Activated naive CD4-positive, alpha-beta T cell treated with anti-CD3 and anti-CD28 coated beads, Interleukin-2, amount 10 ng/mL, durations not matched to agents 7 days and 5 days (primary cell): ENCODE measurements around the gene CCDC24.

ENCODE experiments used
- CTCF ChIA-PET: fragments of 350-600 bp; sonication (Branson Sonifier 250); formaldehyde crosslinking; loops from one replicate; lab custom pipeline; 2021; ENCODE audit warnings: antibody characterized with exemption; lab: Charles Lee
- DNase-seq: peaks from one replicate; pipeline ENCODE4 v3.0.0-alpha.2; 2020
- H3K27ac Mint-ChIP-seq: one replicate; pipeline ENCODE4 v1.8.0; 2021; ENCODE audit warnings: mild to moderate bottlenecking, moderate library complexity, mixed read lengths
- H3K27me3 Mint-ChIP-seq: one replicate; pipeline ENCODE4 v1.8.0; 2021; ENCODE audit warnings: mild to moderate bottlenecking, mixed read lengths
- H3K36me3 Mint-ChIP-seq: one replicate; pipeline ENCODE4 v1.8.0; 2021; ENCODE audit warnings: mixed read lengths
- H3K4me1 Mint-ChIP-seq: one replicate; pipeline ENCODE4 v1.8.0; 2021; ENCODE audit warnings: mixed read lengths
- H3K4me3 Mint-ChIP-seq: one replicate; pipeline ENCODE4 v1.8.0; 2021; ENCODE audit warnings: mild to moderate bottlenecking, moderate library complexity, mixed read lengths
- H3K9me3 Mint-ChIP-seq: one replicate; pipeline ENCODE4 v1.8.0; 2021; ENCODE audit warnings: mixed read lengths

Gene CCDC24

DNA sequence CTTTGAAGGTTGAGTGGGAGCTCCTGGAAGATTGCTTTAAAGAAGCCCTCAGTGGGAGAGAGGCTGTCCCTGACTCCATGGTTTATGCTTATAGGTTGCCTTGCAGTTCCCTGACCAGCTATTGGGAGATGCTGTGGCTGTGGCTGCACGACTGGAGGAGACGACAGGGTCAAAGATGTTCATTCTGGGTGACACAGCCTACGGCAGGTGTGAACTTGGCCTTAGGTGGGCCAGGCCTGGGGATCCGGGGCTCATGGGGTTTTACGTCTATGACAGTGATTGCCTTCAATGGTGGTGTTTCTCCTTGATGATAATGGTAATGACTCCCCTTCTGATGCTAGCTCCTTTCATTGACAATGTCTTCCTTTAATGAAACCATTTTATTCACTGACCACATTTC lies 20.9 kb upstream of the CCDC24 start:
- H3K27ac Mint-ChIP-seq = peak overlapping the region; percentile 71
- H3K36me3 Mint-ChIP-seq = peaks cover 10% of the 10 kb centered on the region
- DNase-seq = no peak
- H3K9me3 Mint-ChIP-seq = no peaks in the 10 kb centered on the region
- CTCF ChIA-PET = interaction anchor here (0.6 to 1.2 kb wide), 4 partner anchors 11 to 36 kb away, joined by 3 to 4 read pairs (median 3); no protein-coding TSS in a partner anchor
- H3K27me3 Mint-ChIP-seq = no peaks in the 10 kb centered on the region
- H3K4me3 Mint-ChIP-seq = peak overlapping the region; percentile 91
- H3K4me1 Mint-ChIP-seq = peaks cover 40% of the 10 kb centered on the region

DNA sequence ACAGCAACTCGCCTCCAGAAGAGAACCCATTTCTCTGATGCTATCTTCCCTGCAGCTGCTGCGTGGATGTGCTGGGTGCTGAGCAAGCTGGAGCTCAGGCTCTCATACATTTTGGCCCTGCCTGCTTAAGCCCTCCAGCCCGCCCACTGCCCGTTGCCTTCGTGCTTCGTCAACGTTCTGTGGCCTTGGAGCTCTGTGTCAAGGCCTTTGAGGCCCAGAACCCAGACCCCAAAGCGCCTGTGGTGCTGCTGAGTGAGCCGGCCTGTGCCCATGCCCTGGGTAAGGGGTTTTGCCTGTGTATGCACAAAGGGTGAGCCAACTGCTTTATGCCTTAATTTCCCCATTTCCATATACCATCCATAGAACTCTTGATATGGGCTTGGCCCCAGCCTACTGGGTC lies 20.5 kb upstream of the CCDC24 start:
- peaks cover 43% of the 10 kb centered on the region for H3K4me1 Mint-ChIP-seq
- no peak for DNase-seq
- H3K27me3 Mint-ChIP-seq = no peaks in the 10 kb centered on the region
- peak overlapping the region; percentile 91 for H3K4me3 Mint-ChIP-seq
- H3K9me3 Mint-ChIP-seq = no peaks in the 10 kb centered on the region
- CTCF ChIA-PET = interaction anchor here (0.6 to 1.2 kb wide), 3 partner anchors 12 to 25 kb away, joined by 3 to 4 read pairs (median 3); no protein-coding TSS in a partner anchor
- peaks cover 13% of the 10 kb centered on the region for H3K36me3 Mint-ChIP-seq
- H3K27ac Mint-ChIP-seq = peak overlapping the region; percentile 66

DNA sequence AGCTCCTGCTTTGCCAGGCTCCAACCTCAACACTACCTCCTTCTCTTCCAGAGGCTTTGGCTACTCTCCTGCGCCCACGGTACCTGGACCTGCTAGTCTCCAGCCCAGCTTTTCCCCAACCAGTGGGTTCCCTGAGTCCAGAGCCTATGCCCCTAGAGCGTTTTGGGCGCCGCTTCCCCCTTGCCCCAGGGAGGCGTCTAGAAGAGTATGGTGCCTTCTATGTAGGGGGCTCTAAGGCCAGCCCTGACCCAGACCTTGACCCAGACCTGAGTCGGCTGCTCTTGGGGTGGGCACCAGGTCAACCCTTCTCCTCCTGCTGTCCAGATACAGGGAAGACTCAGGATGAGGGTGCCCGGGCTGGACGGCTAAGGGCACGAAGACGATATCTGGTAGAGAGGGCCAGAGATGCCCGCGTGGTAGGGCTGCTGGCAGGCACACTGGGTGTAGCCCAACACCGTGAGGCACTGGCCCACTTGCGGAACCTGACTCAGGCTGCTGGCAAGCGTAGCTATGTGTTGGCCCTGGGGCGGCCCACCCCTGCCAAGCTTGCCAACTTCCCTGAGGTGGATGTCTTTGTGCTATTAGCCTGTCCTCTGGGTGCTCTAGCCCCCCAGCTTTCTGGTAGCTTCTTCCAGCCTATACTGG lies 19.9 kb upstream of the CCDC24 start:
- H3K4me1 Mint-ChIP-seq = peaks cover 48% of the 10 kb centered on the region
- H3K27me3 Mint-ChIP-seq = no peaks in the 10 kb centered on the region
- no peak for DNase-seq
- H3K9me3 Mint-ChIP-seq = no peaks in the 10 kb centered on the region
- CTCF ChIA-PET = interaction anchor here (0.6 kb wide), 2 partner anchors 22 to 74 kb away, joined by 4 read pairs; no protein-coding TSS in a partner anchor
- H3K36me3 Mint-ChIP-seq = peaks cover 17% of the 10 kb centered on the region
- H3K4me3 Mint-ChIP-seq = peak overlapping the region; percentile 91
- H3K27ac Mint-ChIP-seq = no peak overlapping the region

DNA sequence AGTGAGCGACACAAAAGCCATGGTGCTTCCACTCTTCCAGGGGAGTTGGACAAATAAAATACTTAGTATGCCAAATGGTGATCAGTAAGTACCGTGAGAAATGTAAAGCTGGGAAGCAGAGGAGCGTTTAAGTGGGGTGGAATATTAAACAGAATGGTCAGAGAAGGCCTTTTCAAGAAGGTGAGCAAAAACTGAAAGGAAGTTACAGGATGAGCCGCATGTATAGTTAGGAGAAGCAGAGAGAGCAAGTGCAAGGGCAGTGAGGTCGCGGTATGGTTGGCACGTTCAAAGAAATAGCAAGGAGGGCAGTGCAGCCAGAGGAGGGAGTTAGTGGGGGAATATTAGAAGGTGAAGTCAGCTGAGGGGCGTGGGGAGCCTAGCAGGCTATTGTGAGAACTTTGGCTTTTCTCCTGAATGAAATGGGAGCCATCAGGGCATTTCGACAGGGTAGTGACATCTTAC lies 17.4 kb upstream of the CCDC24 start:
- Mint-ChIP-seq H3K27me3 (peaks cover 4% of the 10 kb centered on the region), H3K36me3 (peaks cover 35% of the 10 kb centered on the region), H3K27ac (peak overlapping the region; percentile 91), H3K4me3 (peak overlapping the region; percentile 75), H3K9me3 (no peaks in the 10 kb centered on the region), H3K4me1 (peaks cover 68% of the 10 kb centered on the region)
- CTCF ChIA-PET = interaction anchor here (2.2 kb wide), 1 partner anchor 39 kb away, joined by 15 read pairs; no protein-coding TSS in a partner anchor
- no peak for DNase-seq

DNA sequence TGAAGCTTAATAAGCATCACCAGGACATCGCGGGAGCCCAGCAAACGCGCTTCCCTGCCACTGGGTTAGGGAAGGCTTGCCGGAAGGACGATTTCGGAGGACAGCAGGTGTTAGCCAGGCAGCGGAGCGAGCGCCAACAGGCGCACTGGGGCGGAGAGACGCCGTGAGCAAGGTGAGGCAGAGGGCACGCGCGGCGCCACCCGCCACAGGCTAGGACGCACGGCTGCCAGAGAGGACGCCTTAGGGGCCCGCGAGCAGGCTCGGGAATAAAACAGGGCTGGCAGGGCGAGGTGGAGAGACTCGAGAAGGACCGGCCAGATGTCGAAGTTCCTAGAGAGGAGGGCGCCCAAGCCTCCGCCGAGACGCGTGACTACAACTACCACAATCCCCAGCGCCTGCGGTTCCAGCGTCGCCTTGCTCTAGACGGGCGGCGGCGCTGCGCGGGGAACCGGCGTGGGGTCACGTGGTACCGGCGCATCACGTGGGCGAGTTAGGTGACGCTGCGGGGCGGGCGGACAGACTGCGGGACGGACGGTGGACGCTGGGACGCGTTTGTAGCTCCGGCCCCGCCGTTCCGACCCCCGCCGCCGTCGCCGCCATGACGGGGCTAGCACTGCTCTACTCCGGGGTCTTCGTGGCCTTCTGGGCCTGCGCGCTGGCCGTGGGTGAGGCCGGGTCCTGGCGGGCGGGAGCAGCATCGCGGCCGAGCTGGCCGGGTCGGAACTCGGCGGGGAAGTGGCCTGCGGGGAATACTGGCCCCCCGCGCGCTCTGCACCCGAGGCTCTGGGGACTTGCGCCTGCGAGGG lies 16.8 kb upstream of the CCDC24 start, which contains the start of gene ATP6V0B:
TSS of gene ATP6V0B (plus strand) at position 518 of the 806 bp plus-strand sequence. CDS start at position 599, 81 bp downstream.
- Mint-ChIP-seq H3K27ac (peak within 1 kb of the TSS; percentile 91), H3K36me3 (peaks cover 35% of the 10 kb centered on the region), H3K4me1 (peaks cover 63% of the 10 kb centered on the region), H3K27me3 (peaks cover 5% of the 10 kb centered on the region), H3K4me3 (peak within 1 kb of the TSS; percentile 75), H3K9me3 (no peaks in the 10 kb centered on the region)
- CTCF ChIA-PET = interaction anchor here (0.9 to 2.2 kb wide), 2 partner anchors 38 to 40 kb away, joined by 4 to 15 read pairs; no protein-coding TSS in a partner anchor
- DNase-seq = peak; percentile 97

DNA sequence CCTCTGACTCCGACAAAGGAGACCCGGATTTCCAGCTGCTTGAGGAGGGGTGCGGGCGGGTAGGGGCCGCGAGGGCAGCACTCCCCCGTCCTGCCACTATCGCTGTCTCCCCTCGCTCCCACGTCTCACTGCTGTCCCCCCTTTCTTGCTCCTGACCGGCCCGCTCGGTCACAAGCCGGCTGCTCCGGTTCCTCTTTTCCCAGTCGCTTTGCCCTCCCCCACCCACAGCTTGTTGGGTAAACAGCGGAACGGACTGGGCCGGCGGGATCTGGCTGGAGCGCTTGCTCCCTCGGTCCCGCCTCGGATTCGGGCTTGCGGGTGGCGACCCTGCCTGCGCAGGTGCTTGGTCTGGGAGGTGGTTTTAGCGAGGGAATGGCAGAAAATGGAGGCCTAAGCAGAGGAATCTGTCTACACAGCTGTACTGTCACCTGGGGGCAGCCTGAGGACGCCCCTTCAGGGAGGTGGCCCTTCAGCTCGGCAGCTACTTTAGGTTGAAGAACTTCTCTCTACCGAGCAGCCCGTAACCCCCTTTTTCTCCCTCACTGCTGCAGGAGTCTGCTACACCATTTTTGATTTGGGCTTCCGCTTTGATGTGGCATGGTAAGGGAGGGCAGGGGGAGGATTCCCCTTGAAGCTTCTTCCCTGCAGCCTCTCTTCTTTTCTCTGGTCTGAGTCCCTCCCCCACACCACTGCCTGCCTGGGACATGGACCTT lies 16.0 kb upstream of the CCDC24 start:
- peaks cover 11% of the 10 kb centered on the region for H3K27me3 Mint-ChIP-seq

DNA sequence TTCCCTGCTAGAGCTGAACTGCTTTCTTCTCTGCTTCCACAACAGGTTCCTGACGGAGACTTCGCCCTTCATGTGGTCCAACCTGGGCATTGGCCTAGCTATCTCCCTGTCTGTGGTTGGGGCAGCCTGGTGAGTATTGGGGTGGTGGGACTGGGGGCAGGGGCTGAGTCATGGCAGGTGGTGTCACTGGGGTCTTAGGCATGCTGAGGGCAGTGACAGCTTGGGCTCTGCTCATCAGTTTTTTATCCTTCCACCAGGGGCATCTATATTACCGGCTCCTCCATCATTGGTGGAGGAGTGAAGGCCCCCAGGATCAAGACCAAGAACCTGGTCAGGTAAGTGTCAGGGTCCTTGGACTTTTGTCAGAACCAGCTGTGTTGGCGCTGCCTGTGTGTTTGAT lies 15.4 kb upstream of the CCDC24 start:
- Mint-ChIP-seq H3K4me1 (peaks cover 60% of the 10 kb centered on the region), H3K9me3 (no peaks in the 10 kb centered on the region), H3K27me3 (peaks cover 11% of the 10 kb centered on the region), H3K36me3 (peaks cover 36% of the 10 kb centered on the region), H3K27ac (peak overlapping the region; percentile 91), H3K4me3 (peak overlapping the region; percentile 75)
- CTCF ChIA-PET = interaction anchor here (0.7 to 2.2 kb wide), 3 partner anchors 14 to 41 kb away, joined by 3 to 15 read pairs (median 3); no protein-coding TSS in a partner anchor
- DNase-seq = no peak

More for the DNA sequence above, 16.0 kb upstream of the CCDC24 start:
- H3K27ac Mint-ChIP-seq = peak overlapping the region; percentile 91
- no peaks in the 10 kb centered on the region for H3K9me3 Mint-ChIP-seq
- peak overlapping the region; percentile 75 for H3K4me3 Mint-ChIP-seq
- peak; percentile 75 for DNase-seq
- peaks cover 36% of the 10 kb centered on the region for H3K36me3 Mint-ChIP-seq
- CTCF ChIA-PET = interaction anchor here (0.7 to 2.2 kb wide), 4 partner anchors 15 to 41 kb away, joined by 3 to 15 read pairs (median 4); no protein-coding TSS in a partner anchor
- H3K4me1 Mint-ChIP-seq = peaks cover 62% of the 10 kb centered on the region

DNA sequence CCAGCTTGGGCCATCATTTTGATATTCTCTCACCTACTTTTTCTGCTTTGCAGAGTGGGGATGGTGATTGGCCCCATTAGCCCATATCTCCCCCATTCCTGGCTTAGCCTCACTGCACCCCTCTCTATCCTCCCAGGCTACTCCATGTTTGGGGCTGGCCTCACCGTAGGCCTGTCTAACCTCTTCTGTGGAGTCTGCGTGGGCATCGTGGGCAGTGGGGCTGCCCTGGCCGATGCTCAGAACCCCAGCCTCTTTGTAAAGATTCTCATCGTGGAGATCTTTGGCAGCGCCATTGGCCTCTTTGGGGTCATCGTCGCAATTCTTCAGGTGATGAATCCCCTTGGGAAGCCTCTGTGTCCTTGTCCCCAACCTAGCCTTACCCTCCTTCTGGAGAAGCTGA lies 14.5 kb upstream of the CCDC24 start:
- Mint-ChIP-seq H3K9me3 (no peaks in the 10 kb centered on the region), H3K27ac (no peak overlapping the region), H3K36me3 (peaks cover 36% of the 10 kb centered on the region), H3K27me3 (peaks cover 11% of the 10 kb centered on the region), H3K4me1 (peaks cover 56% of the 10 kb centered on the region), H3K4me3 (peak overlapping the region; percentile 75)
- CTCF ChIA-PET = interaction anchor here (1.2 kb wide), 1 partner anchor 31 kb away, joined by 4 read pairs; no protein-coding TSS in a partner anchor
- no peak for DNase-seq

DNA sequence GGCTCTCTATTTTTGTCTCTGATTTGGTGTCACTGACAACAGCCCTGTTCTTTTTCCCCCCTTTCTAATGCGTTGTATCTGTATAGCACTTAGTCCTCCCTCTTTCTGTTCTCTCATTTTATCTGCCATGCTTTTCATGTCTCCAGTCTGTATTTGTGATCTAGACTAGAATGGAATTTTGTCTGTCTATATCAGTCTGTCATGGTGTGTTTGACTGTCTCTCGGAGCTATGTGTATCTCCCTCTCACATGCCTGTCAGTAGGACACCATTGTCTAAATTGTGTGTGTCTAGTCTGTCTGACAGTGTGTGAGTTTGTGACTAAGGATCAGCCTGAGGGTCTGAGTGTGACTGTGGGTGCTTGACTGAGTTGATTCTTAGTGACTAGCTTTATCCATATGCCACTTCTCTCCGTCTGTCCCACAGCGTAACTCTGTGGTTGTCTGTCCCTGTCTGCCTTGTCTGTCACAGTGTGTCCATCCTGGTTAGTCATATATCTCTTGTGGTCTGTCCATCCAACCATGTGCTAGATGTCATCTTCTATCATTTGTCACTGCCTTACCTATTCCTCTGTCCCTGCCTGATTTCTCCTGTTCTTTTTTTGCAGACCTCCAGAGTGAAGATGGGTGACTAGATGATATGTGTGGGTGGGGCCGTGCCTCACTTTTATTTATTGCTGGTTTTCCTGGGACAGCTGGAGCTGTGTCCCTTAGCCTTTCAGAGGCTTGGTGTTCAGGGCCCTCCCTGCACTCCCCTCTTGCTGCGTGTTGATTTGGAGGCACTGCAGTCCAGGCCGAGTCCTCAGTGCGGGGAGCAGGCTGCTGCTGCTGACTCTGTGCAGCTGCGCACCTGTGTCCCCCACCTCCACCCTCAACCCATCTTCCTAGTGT lies 13.8 kb upstream of the CCDC24 start:
- Mint-ChIP-seq H3K36me3 (peaks cover 36% of the 10 kb centered on the region), H3K27ac (no peak overlapping the region)
- CTCF ChIA-PET = interaction anchor here (1.0 to 1.2 kb wide), 2 partner anchors 29 to 32 kb away, joined by 3 to 4 read pairs; no protein-coding TSS in a partner anchor

DNA sequence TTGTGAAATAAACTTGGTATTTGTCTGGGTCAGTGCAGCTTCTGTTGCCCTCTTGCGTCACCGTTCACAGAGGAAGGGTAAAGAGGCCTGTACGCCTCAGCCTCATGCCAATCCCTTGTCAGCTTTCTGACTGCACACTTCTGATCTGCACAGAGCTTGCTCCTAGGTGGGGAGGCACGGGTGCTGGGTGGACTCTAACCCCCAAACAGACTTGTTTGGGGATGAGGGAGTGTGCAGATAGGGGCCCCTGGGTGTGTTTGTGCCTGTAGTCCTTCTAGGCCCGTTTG lies 13.2 kb upstream of the CCDC24 start:
- no peaks in the 10 kb centered on the region for H3K9me3 Mint-ChIP-seq
- H3K27me3 Mint-ChIP-seq = peaks cover 11% of the 10 kb centered on the region
- H3K27ac Mint-ChIP-seq = no peak overlapping the region
- peak overlapping the region; percentile 75 for H3K4me3 Mint-ChIP-seq
- CTCF ChIA-PET = interaction anchor here (1.0 to 1.2 kb wide), 2 partner anchors 28 to 32 kb away, joined by 3 to 4 read pairs; no protein-coding TSS in a partner anchor
- H3K4me1 Mint-ChIP-seq = peaks cover 54% of the 10 kb centered on the region
- DNase-seq = no peak
- H3K36me3 Mint-ChIP-seq = peaks cover 31% of the 10 kb centered on the region

More for the DNA sequence above, 13.8 kb upstream of the CCDC24 start:
- no peak for DNase-seq
- H3K27me3 Mint-ChIP-seq = peaks cover 11% of the 10 kb centered on the region
- H3K4me1 Mint-ChIP-seq = peaks cover 56% of the 10 kb centered on the region
- H3K9me3 Mint-ChIP-seq = no peaks in the 10 kb centered on the region
- H3K4me3 Mint-ChIP-seq = peak overlapping the region; percentile 75

DNA sequence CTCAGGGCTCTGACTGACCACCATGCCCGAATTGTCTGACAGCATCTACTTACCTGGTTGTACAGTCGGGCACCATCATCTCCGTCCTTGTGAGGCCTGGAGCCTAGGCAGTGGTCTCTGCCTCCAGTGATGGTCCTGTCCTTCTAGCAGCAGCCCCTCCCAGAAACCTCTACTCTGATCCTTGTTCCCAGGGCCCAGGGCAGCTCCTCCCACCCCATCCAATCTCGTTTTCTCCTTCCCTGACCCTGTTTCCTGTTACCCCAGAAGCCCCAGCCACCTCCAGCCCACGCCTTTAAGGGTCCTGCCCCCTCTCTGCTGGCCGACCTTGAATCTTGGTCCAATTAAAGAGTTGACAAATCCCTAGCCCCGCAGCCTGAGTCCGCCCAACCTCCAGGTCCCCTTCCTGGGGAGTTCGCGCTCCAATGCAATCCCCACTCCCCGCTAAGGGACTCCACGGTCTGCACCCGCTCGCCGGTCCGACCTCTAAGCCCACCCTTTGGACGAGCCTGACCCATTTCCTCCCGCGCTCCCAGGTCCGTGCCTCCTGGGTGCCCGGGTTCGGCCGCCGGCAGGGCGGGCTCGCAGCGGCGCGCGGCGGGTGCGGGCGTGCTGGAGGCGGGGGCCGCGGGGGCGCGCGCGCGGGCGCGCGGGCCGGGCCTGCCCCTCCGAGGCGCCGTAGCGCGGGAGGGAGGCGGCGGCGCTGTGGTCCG lies 12.7 kb upstream of the CCDC24 start, which contains the start of gene B4GALT2:
TSS of gene B4GALT2 (plus strand) at position 660 of the 710 bp plus-strand sequence. CDS start 1,951 bp downstream, outside the sequence.
- H3K27ac Mint-ChIP-seq = peak within 1 kb of the TSS; percentile 42
- peaks cover 49% of the 10 kb centered on the region for H3K4me1 Mint-ChIP-seq
- peaks cover 11% of the 10 kb centered on the region for H3K27me3 Mint-ChIP-seq
- peak; percentile 58 for DNase-seq
- no peaks in the 10 kb centered on the region for H3K9me3 Mint-ChIP-seq
- H3K36me3 Mint-ChIP-seq = peaks cover 27% of the 10 kb centered on the region
- H3K4me3 Mint-ChIP-seq = peak within 1 kb of the TSS; percentile 84
- CTCF ChIA-PET = interaction anchor here (1.0 kb wide), 1 partner anchor 28 kb away, joined by 3 read pairs; no protein-coding TSS in a partner anchor

DNA sequence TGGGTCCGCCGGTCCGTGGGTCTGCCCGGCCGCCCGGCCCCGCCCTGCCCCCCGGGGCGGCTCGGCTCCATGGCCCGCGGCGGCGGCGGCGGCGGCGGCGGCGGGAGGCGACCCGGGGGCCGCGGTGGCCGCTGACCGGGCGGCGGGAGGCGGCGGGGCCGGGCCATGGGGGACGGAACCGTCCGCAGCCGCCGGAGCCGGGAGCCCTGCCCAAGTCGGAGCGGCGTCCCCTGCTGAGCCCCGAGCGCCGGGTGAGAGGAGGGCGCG lies 12.2 kb upstream of the CCDC24 start:
- no peak for DNase-seq
- H3K36me3 Mint-ChIP-seq = peaks cover 27% of the 10 kb centered on the region
- no peak overlapping the region for H3K4me3 Mint-ChIP-seq
- H3K27me3 Mint-ChIP-seq = peaks cover 11% of the 10 kb centered on the region
- no peak overlapping the region for H3K27ac Mint-ChIP-seq
- H3K4me1 Mint-ChIP-seq = peaks cover 44% of the 10 kb centered on the region
- CTCF ChIA-PET = no interaction called here
- H3K9me3 Mint-ChIP-seq = no peaks in the 10 kb centered on the region
